Esophagus squamous epithelium (tissue), 5 donors: Measurements from ENCODE around the gene ZBTB46. TPM values are rescaled to one million over a fixed set of nuclear protein-coding genes. Genes with fewer than 3 reads are reported as not detected.

ENCODE experiments used
- DNase-seq: peaks from one replicate; lab custom pipeline; 2025; lab: John Stamatoyannopoulos, UW
- H3K27ac ChIP-seq, 4 donors: fragments of 200-600 bp; sonication (generic); one replicate each; pipeline ENCODE4 v1.5.1; 2016 to 2019; ENCODE audit warnings: mild to moderate bottlenecking in 1 of 4
- H3K27me3 ChIP-seq, 4 donors: fragments of 200-600 bp; sonication (generic); 1 replicate in 3 of 4; 2 replicates in 1 of 4; pipeline versions ENCODE4 v1.5.1 to v1.6.0; 2017 to 2021; ENCODE audit warnings: antibody characterized with exemption in 1 of 4
- H3K36me3 ChIP-seq, 3 donors: fragments of 200-600 bp; sonication (generic); one replicate each; pipeline ENCODE4 v1.5.1; 2016 to 2019
- H3K4me1 ChIP-seq, 3 donors: fragments of 200-600 bp; sonication (generic); one replicate each; pipeline ENCODE4 v1.5.1; 2017 to 2019
- H3K4me3 ChIP-seq, 4 donors: fragments of 200-600 bp; sonication (generic); 1 replicate in 3 of 4; 2 replicates in 1 of 4; pipeline ENCODE4 v1.5.1; 2016 to 2019; ENCODE audit warnings: mild to moderate bottlenecking in 2 of 4, moderate library complexity in 1 of 4
- H3K9me3 ChIP-seq, 3 donors: fragments of 200-600 bp; sonication (generic); one replicate each; pipeline ENCODE4 v1.5.1; 2016 to 2019
- CTCF ChIP-seq, 6 experiments: fragments of 450-650 bp in 4 of 6; fragments of 200-600 bp in 2 of 6; sonication (generic) in 2 of 6; IDR thresholded peaks; one replicate each; pipeline ENCODE4 v1.5.1; 2016 to 2019; ENCODE audit warnings: antibody characterized with exemption in 6 of 6, mild to moderate bottlenecking in 4 of 6, moderate library complexity in 4 of 6
- POLR2A ChIP-seq, 4 donors: fragments of 450-650 bp; IDR thresholded peaks; one replicate each; pipeline ENCODE4 v1.6.1; 2017; ENCODE audit warnings: antibody characterized with exemption in 4 of 4, mild to moderate bottlenecking in 4 of 4, moderate library complexity in 3 of 4
- WGBS, 2 donors: methylation state at CpG; one replicate each; pipeline ENCODE4 v1.1.5; 2018; 5-methylcytosine and 5-hydroxymethylcytosine counted together
- intact Hi-C: fragments of 100-400 bp; cut with DNase I; formaldehyde crosslinking; loops from one replicate; pipeline ENCODE4 v1.15.0; 2022
- total RNA-seq, 4 donors: library from RNA; depleted of rRNA; stranded (reverse); fragments of >200 nt; gene quantifications; one replicate each; pipeline ENCODE4 v1.1.0, GENCODE V29; 2016
- donor health status: DM: yes; HTN: yes; CAD: no.

The ZBTB46 gene
- total RNA-seq, 4 donors from 2014 or later: 0.79 to 4.2 (median 2.0) TPM

DNA sequence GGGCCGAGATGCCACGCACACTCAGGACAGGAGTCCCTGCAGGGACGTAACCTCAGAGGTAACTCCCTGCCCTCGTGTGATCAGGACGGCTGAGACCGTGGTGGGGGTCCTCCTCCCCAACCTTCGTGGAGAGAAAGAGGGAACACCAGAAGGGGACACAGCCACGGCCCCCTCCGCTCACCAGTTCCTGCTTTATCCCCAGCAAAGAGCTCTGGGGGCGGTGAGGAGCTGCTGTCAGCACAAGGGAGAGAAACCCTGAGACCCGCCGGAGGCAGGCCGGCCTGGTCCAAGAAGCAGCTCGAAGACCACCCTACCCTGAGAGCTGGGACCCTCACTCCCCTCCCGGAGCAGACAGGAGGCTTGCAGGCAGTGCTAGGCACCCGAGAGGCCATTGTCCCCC is 47.1 kb downstream of the ZBTB46 start:
- intact Hi-C loops: no loop called here
- H3K27ac ChIP-seq: no peak overlapping the region

GRCh38 chr20:63782521-63782971 is 48.5 kb downstream of the ZBTB46 start:
- intact Hi-C loops: no loop called here
- no peaks in the 10 kb centered on the region for H3K27me3 ChIP-seq
- no peaks in the 10 kb centered on the region for H3K36me3 ChIP-seq
- no peak for DNase-seq
- no peaks in the 10 kb centered on the region for H3K9me3 ChIP-seq
- no peaks in the 10 kb centered on the region for H3K4me1 ChIP-seq
- WGBS, 2 donors: 53 to 90% methylated on average over 6 to 7 of the region's 12 CpGs
- TF ChIP-seq CTCF (IDR thresholded peaks at IDR 0.05): no peak
- TF ChIP-seq POLR2A (IDR thresholded peaks at IDR 0.05): no peak
- H3K4me3 ChIP-seq: no peak overlapping the region
- H3K27ac ChIP-seq: no peak overlapping the region

More for the DNA sequence above, 47.1 kb downstream of the ZBTB46 start:
- H3K36me3 ChIP-seq: no peaks in the 10 kb centered on the region
- 81 to 100% methylated on average over 1 to 3 of the region's 16 CpGs for WGBS, 2 donors
- no peaks in the 10 kb centered on the region for H3K4me1 ChIP-seq
- TF ChIP-seq POLR2A (IDR thresholded peaks at IDR 0.05) (no peak), CTCF (IDR thresholded peaks at IDR 0.05) (no peak)
- no peak for DNase-seq
- no peaks in the 10 kb centered on the region for H3K9me3 ChIP-seq
- no peak overlapping the region for H3K4me3 ChIP-seq
- H3K27me3 ChIP-seq: no peaks in the 10 kb centered on the region

DNA sequence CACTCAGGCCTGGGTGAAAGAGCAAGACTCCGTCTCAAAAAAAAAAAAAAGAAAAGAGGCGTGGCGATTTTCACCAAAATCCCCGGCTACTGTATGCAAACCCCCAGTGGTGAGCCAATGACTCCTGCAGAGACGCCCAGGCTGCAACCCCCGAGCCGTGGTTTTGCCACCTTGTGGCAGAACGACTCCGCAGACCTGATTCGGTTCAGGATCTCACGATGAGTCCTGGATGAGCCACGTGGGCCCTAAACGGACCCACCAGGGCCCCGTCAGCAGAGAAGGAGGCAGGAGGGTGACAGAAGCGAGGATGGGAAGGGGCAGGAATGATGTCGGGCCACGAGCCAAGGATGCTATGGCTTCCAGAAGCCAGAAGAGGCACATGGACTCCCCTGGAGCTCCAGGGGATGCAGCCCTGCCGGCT is 49.0 kb downstream of the ZBTB46 start:
- intact Hi-C loops: no loop called here
- Histone ChIP-seq H3K27ac (no peak overlapping the region), H3K27me3 (no peaks in the 10 kb centered on the region), H3K4me3 (no peak overlapping the region), H3K36me3 (no peaks in the 10 kb centered on the region), H3K9me3 (no peaks in the 10 kb centered on the region), H3K4me1 (no peaks in the 10 kb centered on the region)
- DNase-seq: no peak
- WGBS, 2 donors: 55 to 68% methylated on average over 10 to 17 of the region's 18 CpGs
- TF ChIP-seq POLR2A (IDR thresholded peaks at IDR 0.05) (no peak), CTCF (IDR thresholded peaks at IDR 0.05) (no peak)

- Histone ChIP-seq H3K27ac (no peak overlapping the region), H3K9me3 (no peaks in the 10 kb centered on the region), H3K36me3 (no peaks in the 10 kb centered on the region), H3K4me3 (no peak overlapping the region), H3K27me3 (no peaks in the 10 kb centered on the region), H3K4me1 (no peaks in the 10 kb centered on the region)
- no peak for DNase-seq
- 85 to 93% methylated on average over 14 of the region's 14 CpGs for WGBS, 2 donors
- intact Hi-C loops: no loop called here
- TF ChIP-seq POLR2A (IDR thresholded peaks at IDR 0.05): no peak
- no peak for TF ChIP-seq CTCF (IDR thresholded peaks at IDR 0.05)
These were observed 49.9 kb downstream of the ZBTB46 start for GRCh38 chr20:63781181-63781580.

- no peak for DNase-seq
- no peaks in the 10 kb centered on the region for H3K36me3 ChIP-seq
- H3K4me3 ChIP-seq: no peak overlapping the region
- no peaks in the 10 kb centered on the region for H3K9me3 ChIP-seq
- intact Hi-C loops: no loop called here
- H3K4me1 ChIP-seq: peaks cover 0 to 18% (median 0%) of the 10 kb centered on the region in 3 donors
- WGBS, 2 donors: 80 to 81% methylated on average over 7 to 9 of the region's 9 CpGs
- no peak for TF ChIP-seq POLR2A (IDR thresholded peaks at IDR 0.05)
- no peak for TF ChIP-seq CTCF (IDR thresholded peaks at IDR 0.05)
- H3K27me3 ChIP-seq: peaks cover 0 to 20% (median 0%) of the 10 kb centered on the region in 4 donors
- no peak overlapping the region for H3K27ac ChIP-seq
These were observed 52.2 kb downstream of the ZBTB46 start for GRCh38 chr20:63778857-63779256.
